ENCODE data around the gene CEP250.

DNA sequence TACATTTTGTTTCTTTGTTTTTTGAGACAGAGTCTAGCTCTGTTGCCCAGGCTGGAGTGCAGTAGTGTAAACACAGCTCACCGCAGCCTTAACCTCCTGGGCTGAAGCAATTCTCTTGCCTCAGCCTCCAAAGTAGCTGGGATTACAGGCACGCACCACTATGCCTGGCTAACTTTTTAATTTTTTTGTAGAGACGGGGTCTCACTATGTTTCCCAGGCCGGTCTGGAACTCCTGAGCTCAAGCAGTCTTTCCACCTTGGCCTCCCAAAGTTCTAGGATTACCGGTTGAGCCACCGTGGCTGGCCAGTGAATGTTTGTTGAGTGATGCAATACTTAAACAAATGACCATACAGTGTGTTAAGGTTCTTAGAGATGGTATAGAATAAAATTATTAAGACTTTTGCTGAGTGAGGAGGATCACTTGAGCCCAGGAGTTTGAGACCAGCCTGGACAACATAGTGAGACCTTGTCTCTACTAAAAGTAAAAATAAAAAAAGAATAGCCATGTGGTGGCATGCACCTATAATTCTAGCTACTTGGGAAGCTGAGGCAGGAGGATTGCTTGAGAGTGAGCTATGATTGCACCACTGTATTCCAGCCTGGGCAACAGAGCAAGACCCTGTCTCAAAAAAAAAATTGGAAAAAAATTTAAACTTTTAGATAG lies 13.4 kb downstream of the CEP250 start:
- TF ChIP-seq, protein P1, sequence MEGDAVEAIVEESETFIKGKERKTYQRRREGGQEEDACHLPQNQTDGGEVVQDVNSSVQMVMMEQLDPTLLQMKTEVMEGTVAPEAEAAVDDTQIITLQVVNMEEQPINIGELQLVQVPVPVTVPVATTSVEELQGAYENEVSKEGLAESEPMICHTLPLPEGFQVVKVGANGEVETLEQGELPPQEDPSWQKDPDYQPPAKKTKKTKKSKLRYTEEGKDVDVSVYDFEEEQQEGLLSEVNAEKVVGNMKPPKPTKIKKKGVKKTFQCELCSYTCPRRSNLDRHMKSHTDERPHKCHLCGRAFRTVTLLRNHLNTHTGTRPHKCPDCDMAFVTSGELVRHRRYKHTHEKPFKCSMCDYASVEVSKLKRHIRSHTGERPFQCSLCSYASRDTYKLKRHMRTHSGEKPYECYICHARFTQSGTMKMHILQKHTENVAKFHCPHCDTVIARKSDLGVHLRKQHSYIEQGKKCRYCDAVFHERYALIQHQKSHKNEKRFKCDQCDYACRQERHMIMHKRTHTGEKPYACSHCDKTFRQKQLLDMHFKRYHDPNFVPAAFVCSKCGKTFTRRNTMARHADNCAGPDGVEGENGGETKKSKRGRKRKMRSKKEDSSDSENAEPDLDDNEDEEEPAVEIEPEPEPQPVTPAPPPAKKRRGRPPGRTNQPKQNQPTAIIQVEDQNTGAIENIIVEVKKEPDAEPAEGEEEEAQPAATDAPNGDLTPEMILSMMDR (IDR thresholded peaks at IDR 0.05): no peak
- TF ChIP-seq POLR2A (IDR thresholded peaks at IDR 0.05): no peak

Measured in Peyer's patch (tissue), 4 donors.